Keratinocyte (primary cell): ENCODE data around the gene IPPK.

Experiments used
- CTCF ChIP-seq, 3 experiments: IDR thresholded peaks in 1 of 3; conservative IDR thresholded peaks in 1 of 3; optimal IDR thresholded peaks in 1 of 3; 2 replicates in 2 of 3; 3 replicates in 1 of 3; pipeline versions ENCODE3 to v1.5.1; 2011; ENCODE audit warnings: low read length in 3 of 3, mild to moderate bottlenecking in 3 of 3, moderate library complexity in 2 of 3, control low read depth in 1 of 3, inconsistent platforms in 1 of 3; ENCODE audit not compliant: insufficient read depth in 2 of 3; ENCODE audit errors: extremely low read depth in 1 of 3
- EZH2 ChIP-seq: IDR thresholded peaks from one replicate; pipeline ENCODE4 v1.6.1; 2012; ENCODE audit warnings: inconsistent platforms, mild to moderate bottlenecking, low read length, moderate library complexity

DNA sequence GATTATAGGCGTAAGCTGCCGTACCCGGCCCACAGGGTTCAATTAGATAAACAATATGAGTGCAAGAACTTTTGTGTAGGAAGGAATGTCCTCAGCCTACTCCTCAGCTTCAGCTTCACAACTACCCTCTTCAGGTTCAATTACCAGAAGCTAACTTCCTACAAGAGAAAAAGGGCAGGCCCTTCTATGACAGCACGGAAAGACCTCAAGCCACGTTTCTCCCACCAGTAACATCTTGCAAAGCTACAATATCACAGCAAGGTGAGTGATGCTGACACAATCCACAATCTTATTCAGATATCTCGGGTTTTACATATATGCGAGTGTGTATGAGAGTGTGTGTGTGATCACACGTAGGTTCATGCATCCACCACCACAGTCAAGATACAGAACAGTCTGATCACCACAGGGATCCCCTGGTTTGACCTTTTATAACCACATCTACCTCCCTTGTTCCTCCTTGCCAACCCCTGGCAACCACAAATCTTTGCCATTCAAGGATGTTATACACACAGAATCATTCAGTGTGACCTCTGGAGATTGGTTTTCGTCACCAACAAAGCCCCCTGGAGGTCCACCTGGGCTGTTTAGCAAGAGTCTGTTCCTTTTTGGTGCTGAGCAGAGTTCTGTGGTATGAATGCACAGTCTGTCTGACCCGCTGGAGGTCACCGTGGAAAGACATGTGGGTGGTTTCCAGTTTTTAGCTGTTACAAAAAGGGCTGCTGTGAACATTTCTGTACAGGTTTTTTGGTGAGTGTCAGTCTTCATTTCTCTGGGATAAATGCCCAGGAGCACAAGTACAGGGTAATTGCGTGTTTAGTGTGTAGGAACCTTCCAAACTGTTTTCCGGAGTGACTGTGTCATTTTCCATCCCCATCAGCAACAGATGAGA lies 38.2 kb downstream of the IPPK start:
- TF ChIP-seq CTCF (optimal IDR thresholded peaks at IDR 0.05 in 1 of 3, IDR thresholded peaks at IDR 0.05 in 1 of 3, conservative IDR thresholded peaks at IDR 0.05 in 1 of 3; ENCODE audit: extremely low read depth in 1 of 3, insufficient read depth in 2 of 3, low read length in 3 of 3) (no peak), EZH2 (no peak)
